ENCODE data around the gene MYLK. TPM values are rescaled to one million over a fixed set of nuclear protein-coding genes. Genes with fewer than 3 reads are reported as not detected.

The MYLK gene
- total RNA-seq, 1 donor from 2014 or later = 196 TPM

GRCh38 chr3:123637841-123638240 is 246.3 kb downstream of the MYLK start:
- no peak for TF ChIP-seq CTCF (IDR thresholded peaks at IDR 0.05)
- intact Hi-C loops (cut with DNase I) = no loop called here
- Histone ChIP-seq H3K27me3 (no peaks in the 10 kb centered on the region), H3K4me1 (peaks cover 13 to 37% of the 10 kb centered on the region in 2 donors), H3K27ac (peak overlapping the region; percentile 49 to 68), H3K9me3 (no peaks in the 10 kb centered on the region), H3K36me3 (peaks cover 69 to 80% of the 10 kb centered on the region in 2 donors), H3K4me3 (no peak overlapping the region)
- no peak for DNase-seq (ENCODE audit: low spot score in 2 of 2)

GRCh38 chr3:123637131-123637530 is 247.0 kb downstream of the MYLK start:
- DNase-seq (ENCODE audit: low spot score in 2 of 2) = no peak
- Histone ChIP-seq H3K27me3 (no peaks in the 10 kb centered on the region), H3K9me3 (no peaks in the 10 kb centered on the region), H3K36me3 (peaks cover 69 to 82% of the 10 kb centered on the region in 2 donors), H3K27ac (peak overlapping the region; percentile 68 to 69), H3K4me3 (no peak overlapping the region), H3K4me1 (peaks cover 15 to 42% of the 10 kb centered on the region in 2 donors)
- no peak for TF ChIP-seq CTCF (IDR thresholded peaks at IDR 0.05)
- intact Hi-C loops (cut with DNase I) = no loop called here

- Histone ChIP-seq H3K27ac (peak overlapping the region; percentile 68 to 69), H3K4me1 (peaks cover 15 to 42% of the 10 kb centered on the region in 2 donors), H3K4me3 (no peak overlapping the region), H3K9me3 (no peaks in the 10 kb centered on the region), H3K27me3 (no peaks in the 10 kb centered on the region), H3K36me3 (peaks cover 69 to 81% of the 10 kb centered on the region in 2 donors)
- intact Hi-C loops (cut with DNase I) = no loop called here
- TF ChIP-seq CTCF (IDR thresholded peaks at IDR 0.05) = no peak
- no peak for DNase-seq (ENCODE audit: low spot score in 2 of 2)
These were observed 247.7 kb downstream of the MYLK start for GRCh38 chr3:123636431-123636841.

- TF ChIP-seq CTCF (IDR thresholded peaks at IDR 0.05) = no peak
- Histone ChIP-seq H3K9me3 (no peaks in the 10 kb centered on the region), H3K4me3 (no peak overlapping the region), H3K36me3 (peaks cover 64 to 77% of the 10 kb centered on the region in 2 donors), H3K27me3 (no peaks in the 10 kb centered on the region), H3K27ac (peak overlapping the region; percentile 68 to 69), H3K4me1 (peaks cover 15 to 42% of the 10 kb centered on the region in 2 donors)
- intact Hi-C loops (cut with DNase I) = no loop called here
- DNase-seq (ENCODE audit: low spot score in 2 of 2) = peak in 1 of 2 donors; percentile 8
These were observed 248.4 kb downstream of the MYLK start for GRCh38 chr3:123635717-123636116.

- TF ChIP-seq CTCF (IDR thresholded peaks at IDR 0.05) = no peak
These were observed 248.9 kb downstream of the MYLK start for GRCh38 chr3:123635217-123635616.

More at GRCh38 chr3:123635217-123635616, 248.9 kb downstream of the MYLK start:
- intact Hi-C loops (cut with DNase I) = no loop called here
- H3K9me3 ChIP-seq = no peaks in the 10 kb centered on the region
- peaks cover 15 to 42% of the 10 kb centered on the region in 2 donors for H3K4me1 ChIP-seq
- peaks cover 64 to 77% of the 10 kb centered on the region in 2 donors for H3K36me3 ChIP-seq
- DNase-seq (ENCODE audit: low spot score in 2 of 2) = peak in 1 of 2 donors; percentile 66
- H3K27ac ChIP-seq = peak overlapping the region; percentile 68 to 69
- no peaks in the 10 kb centered on the region for H3K27me3 ChIP-seq
- H3K4me3 ChIP-seq = no peak overlapping the region

Data from ascending aorta (tissue), 2 donors.